HuH-7 (cell line): ENCODE measurements around the gene GALNT6.

Experiments
- DNase-seq: peaks from one replicate; pipeline ENCODE4 v3.0.0; 2011; ENCODE audit warnings: low spot score

GALNT6 gene, protein sequence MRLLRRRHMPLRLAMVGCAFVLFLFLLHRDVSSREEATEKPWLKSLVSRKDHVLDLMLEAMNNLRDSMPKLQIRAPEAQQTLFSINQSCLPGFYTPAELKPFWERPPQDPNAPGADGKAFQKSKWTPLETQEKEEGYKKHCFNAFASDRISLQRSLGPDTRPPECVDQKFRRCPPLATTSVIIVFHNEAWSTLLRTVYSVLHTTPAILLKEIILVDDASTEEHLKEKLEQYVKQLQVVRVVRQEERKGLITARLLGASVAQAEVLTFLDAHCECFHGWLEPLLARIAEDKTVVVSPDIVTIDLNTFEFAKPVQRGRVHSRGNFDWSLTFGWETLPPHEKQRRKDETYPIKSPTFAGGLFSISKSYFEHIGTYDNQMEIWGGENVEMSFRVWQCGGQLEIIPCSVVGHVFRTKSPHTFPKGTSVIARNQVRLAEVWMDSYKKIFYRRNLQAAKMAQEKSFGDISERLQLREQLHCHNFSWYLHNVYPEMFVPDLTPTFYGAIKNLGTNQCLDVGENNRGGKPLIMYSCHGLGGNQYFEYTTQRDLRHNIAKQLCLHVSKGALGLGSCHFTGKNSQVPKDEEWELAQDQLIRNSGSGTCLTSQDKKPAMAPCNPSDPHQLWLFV

DNA sequence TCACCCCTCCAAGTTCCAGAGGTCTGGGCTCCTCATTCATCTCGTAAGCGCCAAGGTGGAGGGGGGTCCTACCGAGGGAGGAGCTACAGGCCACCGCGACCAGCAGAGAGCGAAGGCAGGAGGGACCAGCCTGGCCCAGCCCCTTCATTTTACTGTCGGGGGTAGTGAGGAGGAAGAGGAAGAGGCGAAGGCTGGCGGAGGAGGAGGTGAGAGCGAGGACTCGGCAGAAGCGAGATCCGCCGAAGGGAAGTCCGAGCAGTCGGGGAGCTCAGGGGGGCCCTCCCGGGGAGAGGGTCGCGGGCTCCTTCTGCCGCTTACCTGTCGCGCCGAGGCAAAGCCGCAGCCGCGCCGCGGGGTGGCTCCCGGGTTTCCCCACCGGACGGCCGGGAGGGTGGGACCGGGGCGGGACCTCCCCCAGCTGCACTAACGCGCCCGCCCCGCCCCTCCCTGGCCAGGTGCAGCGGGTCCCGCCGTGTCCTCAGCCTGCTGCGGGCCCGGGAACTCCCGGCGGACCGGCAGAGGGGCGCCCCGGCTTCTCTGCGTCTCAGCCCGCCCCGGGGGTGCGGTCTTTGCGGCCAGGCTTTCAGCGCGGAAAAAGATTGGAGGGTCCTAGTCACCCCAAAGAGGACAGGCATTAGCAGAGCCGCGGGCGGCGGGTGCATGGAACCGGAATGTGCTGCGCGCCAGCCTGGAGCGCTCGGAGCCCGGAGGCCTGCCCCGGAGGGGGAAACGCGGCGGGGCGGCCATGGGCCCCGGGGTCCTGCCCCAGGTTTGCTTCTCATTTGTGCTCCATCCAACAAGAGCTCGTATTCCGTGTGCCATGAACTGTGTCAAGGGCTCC, at the start of gene GALNT6:
Gene GALNT6 (minus strand): TSS at position 124 of the 841 bp plus-strand sequence. CDS start 11,625 bp downstream, outside the sequence.
- DNase-seq: peak; percentile 74

DNA sequence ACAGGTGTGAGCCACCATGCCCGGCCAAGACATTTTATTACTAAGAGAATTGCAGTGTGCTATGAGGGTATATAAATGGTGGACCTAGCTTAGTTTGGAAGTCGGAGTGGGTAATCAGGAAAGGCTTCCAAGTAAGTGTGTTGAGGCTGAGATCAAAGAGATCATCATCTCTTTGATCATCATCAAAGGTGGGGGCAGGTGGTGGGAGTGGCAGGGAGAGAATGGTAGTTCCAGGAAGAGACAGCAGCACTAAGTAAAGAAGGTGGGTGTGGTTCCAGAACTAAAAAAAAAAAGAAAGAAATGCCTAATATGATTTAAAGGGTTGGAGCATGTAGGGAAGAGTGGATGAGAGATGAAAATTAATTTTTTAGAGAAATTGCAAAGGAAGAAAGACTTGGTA, 48.1 kb upstream of the GALNT6 start:
- no peak for DNase-seq

DNA sequence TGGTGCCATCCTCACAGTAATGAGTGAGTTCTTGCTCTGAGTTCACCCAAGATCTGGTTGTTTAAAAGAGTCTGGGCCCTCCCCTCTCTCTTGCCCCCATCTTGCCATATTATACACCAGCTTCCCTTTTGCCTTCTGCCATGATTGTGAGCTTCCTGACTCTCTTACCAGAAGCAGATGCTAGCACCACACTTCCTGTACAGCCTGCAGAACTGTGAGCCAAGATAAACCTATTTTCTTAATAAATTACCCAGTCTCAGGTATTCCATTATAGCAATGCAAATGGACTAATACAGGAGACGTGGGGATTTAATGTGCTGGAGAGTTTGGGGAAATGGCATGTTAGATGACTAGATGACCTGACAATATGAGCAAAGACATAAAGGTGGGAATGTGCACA, 46.2 kb upstream of the GALNT6 start:
- no peak for DNase-seq

DNA sequence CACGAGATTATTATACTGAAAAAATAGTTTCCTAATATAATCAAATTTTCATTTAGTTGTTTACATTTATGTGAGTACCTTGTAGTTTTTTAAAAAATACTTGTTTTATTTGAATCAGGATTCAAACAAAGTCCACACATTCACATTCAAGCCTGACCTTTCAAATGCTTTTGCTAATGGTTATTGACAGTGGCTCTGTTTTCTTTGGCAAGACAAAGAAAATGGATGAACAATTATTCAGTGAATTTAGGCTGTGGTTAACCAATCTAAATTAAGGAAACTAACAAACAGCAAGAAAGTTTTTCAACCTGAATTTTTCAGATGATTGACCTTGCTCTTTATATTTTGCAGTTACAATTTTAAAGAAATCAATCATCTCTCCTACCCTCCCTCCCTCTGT, 43.1 kb upstream of the GALNT6 start:
- DNase-seq: no peak

DNA sequence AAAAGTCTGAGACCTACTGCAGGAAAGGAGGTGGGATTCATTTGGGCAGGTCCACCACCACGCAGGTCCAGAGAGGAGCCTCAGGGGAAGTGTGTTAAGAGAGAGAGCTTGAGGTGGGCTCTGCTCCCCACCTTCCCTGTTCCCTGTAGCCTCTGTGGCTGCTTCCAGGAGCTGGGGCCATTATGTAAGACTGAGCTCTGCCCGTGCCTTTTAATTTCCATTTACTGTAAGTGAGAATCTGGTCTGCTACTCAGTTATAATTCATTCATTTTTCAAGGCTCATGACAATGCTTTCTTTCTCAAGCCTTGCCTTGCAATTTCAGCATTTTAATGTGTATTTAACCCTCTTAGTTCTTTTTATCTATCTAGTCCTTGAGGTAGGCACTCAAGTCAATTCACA, 41.7 kb upstream of the GALNT6 start:
- DNase-seq: no peak

DNA sequence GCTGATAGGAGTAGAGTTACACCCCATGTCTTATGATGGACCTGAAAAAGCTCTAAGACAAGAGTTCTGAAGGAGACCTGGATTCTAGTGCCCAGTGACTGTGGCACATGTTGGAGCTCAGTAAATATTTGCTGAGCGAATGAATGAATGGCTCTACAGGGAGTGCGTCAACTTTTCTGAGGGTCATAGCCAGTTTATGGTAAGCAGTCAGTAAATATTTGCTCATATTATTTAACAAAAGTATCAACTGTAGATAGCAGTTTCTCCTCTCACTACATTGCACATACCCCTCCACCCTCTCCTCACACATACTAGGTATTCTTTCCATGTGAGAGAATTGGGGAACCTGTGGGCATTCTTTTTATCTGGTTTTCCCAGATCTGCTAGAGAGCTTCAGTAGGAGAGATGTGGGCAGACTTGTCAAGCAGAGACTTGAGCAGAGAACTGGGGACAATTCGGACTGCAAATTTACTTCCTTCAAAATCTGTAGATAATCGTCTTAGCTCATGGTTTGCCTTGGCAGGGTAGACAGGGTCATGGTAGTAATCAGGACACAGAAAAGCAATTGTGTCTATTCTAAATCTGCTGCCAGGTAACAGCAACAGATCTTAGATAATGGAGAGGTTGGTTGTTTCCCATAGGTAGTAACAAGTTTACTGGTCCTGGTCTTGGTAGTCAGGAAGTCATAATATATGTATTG, 39.1 kb upstream of the GALNT6 start:
- peak; percentile 71 for DNase-seq

DNA sequence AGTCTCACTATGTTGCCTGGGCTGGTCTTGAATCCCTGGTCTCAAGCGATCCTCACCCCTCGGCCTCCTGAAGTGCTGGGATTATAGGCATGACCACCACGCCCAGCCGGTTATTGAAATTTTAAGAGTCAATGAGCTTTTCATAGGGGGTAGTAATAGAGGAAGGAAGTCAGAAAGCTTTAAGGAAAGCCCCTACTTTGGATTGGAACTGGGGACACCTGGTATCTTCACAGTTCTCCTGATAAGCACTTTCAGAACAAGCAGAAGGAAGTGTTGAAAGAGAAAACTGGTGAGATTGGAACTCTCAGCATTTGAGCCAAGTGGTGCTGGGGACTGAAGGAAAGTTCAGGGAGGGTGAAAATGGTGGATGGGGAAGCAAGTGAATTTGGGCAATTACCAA, 38.5 kb upstream of the GALNT6 start:
- DNase-seq: peak; percentile 10

DNA sequence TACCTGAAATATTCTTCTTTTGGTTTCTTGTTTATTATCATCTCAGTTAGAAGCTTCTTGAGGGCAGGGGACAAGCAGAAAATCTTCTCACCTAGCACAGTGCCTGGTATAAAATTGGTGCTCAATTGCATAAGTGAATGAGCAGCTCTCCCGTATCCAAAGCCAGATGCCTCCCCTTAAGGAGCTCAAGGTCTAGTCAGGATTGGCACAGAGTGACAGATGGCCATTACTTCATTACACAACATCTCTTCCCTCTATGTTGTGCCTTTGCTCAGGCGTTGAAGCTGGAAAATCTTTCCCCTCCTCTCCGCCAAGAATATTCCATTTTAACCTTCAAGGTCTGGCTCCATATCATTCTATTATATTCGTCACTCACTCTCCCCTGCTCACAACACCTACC, 37.0 kb upstream of the GALNT6 start:
- no peak for DNase-seq

DNA sequence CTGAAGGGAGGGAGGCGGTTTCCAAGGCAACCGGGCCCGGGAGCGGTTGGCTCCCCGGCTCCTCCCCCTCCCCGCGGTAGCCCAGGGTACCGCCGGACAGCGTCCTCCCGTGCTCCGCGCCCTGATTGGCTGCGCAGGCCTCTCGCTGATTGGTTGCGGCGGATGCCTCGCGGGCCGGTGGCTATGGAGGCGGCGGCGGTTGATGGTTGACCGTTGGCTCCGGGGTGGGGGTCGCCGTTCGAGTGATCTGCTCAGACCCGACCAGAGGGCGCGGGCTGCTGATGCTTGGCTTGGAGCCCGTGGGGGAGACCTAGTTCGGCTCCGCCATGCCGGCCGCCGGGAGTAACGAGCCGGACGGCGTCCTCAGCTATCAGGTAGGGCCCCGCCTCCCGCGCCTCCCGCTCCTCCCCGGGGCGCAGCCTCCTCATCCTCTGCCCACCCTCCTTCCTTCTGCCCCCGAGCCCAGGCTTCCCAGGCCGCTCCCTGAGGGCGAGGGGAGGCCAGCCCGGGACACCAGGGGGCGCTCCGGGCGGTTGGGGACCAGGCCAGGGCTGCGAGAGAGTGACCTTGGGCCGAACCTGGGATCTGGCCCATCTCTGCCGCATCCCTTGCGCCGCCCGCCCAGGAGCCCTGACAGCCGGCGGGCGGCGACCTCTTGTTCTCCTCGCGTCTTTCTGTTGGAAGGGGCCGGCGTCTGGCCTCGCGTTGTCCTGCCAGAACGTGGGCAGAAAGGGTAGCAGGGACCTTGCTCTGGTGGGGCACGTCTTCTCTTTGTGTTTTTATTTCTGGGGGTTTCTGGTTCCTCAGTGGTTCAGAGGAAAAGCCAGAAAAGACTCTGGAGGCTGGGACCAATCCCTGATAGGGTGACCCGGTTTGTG, 33.7 kb upstream of the GALNT6 start, which contains the start of gene SLC4A8:
Gene SLC4A8 (plus strand): TSS at position 170 of the 878 bp plus-strand sequence. CDS start 157 bp downstream, at position 327.
- DNase-seq: peak; percentile 85

DNA sequence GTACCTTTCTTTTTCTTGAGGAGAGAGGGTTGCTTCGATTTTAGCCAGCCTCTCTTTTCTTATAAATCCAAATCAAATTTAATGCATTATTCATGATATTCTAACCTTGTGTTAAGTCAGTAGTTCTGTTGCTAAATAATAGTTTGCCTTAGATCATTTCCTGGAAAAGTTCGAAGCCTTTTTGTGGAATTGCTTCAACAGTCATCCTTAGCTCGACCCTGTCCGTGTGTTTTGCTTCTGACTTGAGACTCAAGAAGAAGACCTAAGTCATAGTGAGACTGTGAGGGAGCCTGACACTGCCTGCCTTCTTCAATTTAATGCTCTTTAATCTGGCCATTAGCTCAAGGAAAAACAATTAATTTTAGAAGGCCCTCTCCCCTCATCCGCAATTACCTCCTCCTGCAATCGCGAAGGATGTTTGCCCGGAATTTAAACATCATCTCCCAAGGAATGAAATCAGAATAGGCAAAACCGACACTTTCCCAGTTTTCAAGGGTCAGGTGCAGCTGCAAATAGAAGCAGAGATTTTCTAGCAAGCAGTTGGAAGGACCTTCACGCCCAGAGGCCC, 33.0 kb upstream of the GALNT6 start:
- no peak for DNase-seq

DNA sequence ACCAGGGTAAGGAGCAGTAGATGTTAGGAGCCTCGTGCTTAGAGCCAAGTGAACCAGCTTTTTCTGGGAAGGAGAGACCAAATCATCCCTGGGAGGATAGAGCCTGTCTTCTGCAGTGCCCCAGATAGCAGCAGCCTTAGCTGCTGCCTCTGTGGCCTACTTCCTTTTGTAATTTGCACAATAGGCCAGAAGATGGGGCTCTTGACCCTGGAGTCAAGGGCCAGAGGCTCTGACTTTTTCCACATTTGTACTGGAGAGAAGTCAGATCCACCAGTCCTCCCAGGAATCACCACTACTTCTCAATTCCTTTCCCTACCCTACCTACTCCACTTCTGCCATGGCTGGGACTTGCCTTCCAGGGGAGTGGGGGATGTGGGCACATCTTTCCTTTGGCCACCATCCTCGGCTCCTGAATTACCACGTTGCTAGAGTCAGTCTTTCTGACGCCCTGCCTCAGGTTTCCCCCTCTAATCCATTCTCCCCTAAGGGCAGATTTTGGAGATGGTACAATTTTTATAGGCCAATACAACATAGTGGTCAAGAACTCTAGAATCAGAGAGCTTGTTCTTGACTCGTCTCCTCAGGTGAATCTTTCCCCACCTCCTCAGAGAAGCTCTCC, 30.2 kb upstream of the GALNT6 start:
- DNase-seq: peak; percentile 73

DNA sequence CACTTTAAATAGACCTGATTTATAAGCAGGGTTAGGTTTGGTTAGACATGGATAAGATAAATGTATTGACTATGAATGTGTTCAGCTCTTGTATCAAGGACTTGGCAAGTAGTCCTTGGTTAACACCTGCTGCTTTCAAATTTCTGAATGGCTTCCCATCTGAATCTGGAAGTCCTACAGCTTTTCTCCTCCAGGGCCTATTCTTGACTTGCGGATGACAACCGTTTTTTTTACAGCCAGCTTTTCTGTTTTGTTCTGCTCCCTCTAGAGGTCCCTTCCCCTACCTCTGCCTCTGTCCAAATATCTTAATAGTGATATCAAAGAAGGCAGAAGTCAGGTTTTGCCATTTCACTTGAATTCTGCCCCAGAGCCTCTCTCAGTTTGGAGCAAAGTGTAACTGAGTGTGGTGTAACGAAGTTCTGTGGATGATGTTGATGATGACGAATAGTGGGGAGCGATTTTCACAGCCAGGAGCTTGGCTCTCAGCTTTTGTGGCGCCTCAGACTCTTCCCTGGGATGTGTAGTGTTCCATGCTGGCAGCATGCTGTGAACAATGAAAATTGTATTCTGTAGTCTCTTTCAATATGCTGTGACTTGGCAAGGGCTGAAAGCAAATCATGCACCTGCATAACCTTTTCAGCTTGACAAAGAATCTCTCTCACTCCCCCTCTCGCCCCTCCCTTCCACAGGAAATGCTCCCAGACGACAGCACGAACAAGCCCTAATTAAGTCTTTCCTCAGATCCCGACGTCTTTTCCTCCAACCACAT, 28.4 kb upstream of the GALNT6 start:
- DNase-seq: no peak

DNA sequence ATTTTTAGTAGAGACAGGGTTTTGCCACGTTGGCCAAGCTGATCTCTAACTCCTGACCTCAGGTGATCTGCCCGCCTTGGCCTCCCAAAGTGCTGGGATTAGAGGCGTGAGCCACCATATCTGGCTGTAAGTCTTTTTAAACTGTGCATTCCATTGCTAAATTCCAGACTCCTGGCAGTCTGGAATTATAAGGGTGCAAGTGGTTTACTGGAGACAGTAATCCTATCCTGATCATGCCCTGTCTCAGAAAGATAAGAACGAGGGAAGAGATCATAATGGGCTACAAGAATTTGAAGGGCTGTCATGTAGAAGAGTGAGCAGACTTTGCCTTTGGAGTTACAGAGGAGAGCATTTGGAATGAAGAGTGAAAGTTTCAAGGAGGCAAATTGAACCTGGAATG, 26.6 kb upstream of the GALNT6 start:
- DNase-seq: no peak

DNA sequence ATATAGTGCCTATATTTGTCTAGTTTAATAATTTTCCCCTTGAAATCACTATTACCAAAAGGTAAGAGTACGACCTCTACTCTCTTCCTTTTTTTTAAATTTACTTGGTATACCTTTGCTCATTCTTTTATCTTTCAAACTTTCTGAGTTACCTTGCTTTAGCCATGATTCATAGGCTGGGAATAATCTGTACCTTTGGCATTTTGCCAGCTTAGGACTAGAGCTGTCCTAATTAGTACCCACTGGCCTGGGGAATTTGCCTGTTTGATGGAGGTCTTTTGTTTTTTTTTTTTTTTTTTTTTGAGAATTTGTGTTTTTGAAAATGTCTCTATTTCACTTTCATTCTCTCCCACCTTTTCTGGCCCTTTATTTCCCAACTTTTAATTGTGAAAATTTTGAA, 24.7 kb upstream of the GALNT6 start:
- DNase-seq: no peak

DNA sequence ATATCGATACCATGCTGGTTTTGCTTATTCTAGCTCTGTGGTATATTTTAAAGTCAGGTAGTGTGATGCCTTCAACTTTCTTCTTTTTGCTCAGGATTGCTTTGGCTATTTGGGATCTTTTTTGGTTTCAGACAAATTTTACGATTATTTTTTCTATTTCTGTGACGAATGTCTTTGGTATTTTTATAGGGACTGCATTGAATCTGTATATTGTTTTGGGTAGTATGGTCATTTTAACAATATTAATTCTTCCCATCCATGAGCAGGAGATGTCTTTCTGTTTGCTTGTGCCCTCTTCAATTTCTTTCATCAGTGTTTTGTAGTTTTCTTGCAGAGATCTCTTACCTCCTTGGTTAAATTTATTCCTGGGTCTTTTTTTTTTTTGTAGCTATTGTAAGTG, 22.6 kb upstream of the GALNT6 start:
- no peak for DNase-seq

DNA sequence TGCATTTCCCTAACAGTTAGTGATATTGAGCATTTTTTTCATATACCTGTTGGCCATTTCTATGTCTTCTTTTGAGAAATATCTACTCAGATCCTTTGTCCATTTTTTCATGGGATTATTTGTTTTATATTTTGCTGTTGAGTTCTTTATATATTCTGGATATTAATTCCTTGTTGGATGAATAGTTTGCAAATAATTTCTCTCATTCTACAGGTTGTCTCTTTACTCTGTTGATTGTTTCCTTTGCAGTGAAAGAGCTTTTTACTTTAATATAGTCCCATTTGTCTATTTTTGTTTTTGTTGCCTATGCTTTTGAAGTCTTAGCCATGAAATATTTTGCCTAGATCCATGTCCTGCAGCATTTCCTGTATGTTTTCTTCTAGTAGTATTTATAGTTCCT, 21.9 kb upstream of the GALNT6 start:
- DNase-seq: no peak

DNA sequence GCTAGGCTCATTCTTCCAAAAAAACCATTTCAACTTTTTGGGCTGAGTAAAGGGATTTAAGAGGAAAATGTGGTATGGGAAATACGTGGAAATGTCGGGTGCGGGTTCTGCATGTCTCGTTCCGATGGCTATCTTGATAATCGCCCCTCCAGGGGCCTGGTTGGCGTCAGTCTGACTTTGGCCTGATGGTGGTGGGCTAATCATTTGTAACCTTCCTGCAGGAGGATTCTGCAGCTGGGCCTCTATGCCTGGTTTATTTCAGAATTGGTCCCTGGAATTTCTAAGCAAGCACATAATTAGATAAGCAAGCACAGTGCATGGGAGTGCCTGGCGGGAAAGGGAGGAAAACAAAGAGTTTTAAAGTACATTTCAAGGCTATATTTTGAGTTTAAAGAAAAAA, 18.6 kb upstream of the GALNT6 start:
- DNase-seq: no peak

DNA sequence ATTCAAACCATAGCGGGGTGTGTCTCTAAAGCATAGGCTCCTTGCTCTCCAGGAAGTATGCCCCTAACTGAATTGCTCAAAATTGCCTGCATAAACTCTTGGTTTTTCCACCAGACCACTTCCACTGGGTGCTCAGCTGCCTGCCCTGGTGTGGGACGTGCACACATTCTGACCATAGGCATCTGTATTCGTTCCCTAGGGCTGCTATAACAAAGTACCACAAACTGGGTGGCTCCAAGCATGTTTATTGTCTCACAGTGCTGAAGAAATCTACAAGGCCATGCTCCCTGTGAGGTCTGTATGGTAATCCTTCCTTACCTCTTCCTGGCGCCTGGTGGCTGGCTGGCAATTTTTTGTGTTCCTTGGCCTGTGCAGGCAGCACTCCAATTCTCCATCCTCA, 16.4 kb upstream of the GALNT6 start:
- DNase-seq: no peak

DNA sequence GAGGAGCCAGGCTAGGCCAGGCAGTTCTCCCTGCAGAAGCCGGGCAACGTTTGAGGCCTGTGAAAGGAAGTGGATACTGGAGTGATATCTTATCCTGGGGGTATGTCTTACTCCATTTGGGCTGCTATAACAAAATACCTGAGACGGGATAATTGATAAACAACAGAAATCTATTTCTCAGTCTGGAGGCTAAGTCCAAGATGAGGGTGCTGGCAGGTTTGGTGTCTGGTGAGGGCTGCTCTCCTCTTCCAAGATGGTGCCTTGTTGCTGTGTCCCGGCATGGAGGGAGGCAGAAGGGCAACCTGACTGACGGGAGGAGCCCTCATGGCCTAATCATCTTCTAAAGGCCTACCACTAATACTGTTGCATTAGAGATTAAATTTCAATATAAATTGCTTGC, 15.7 kb upstream of the GALNT6 start:
- DNase-seq: no peak

DNA sequence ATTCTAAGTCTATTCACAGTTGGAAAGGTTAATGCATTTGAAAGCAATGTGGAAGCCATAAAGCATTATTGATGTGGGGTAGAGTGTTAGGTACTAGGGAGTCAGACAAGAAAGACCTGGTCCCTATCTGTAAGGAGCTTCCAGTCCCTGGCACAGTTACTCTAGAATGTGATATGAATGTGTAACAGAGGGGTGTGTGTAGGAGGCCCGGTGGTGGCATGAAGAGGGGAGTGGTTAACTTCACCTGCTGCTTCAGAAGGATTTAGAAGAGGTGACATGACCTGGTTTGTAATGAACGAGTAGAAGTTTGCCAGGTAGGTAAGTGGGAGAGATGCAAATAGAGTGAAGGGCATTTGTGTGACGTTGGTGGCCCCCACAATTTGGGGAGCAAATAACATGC, 15.1 kb upstream of the GALNT6 start:
- DNase-seq: no peak
